WTC11 (cell line): Measurements from ENCODE around the gene CCM2L. TPM values are rescaled to one million over a fixed set of nuclear protein-coding genes. Genes with fewer than 3 reads are reported as not detected.

ENCODE experiments used
- ATAC-seq: fragments of 200-7000 bp; cut with Tn5 transposase; 2 replicates; pipeline ENCODE4 v1.10.0; 2021; ENCODE audit warnings: mild to moderate bottlenecking, moderate library complexity
- CTCF ChIA-PET: fragments of 300-600 bp; sonication (Branson Sonifier 250); formaldehyde crosslinking; loops from one replicate; lab custom pipeline; 2021; ENCODE audit warnings: antibody characterized with exemption; lab: Charles Lee
- POLR2A ChIA-PET: fragments of 350-600 bp; sonication (Branson Sonifier 250); formaldehyde crosslinking; loops from one replicate; lab custom pipeline; 2021; ENCODE audit warnings: antibody characterized with exemption; lab: Charles Lee
- DNase-seq: peaks from one replicate; pipeline ENCODE4 v3.0.0; 2021; ENCODE audit warnings: low spot score
- H3K27ac Mint-ChIP-seq: 2 replicates; pipeline ENCODE4 v1.8.0; 2021; ENCODE audit warnings: mixed read lengths
- H3K27me3 Mint-ChIP-seq: 2 replicates; pipeline ENCODE4 v1.8.0; 2021; ENCODE audit warnings: low read depth, mild to moderate bottlenecking, moderate library complexity, mixed read lengths
- H3K36me3 Mint-ChIP-seq: 2 replicates; pipeline ENCODE4 v1.8.0; 2021; ENCODE audit warnings: mixed read lengths
- H3K4me1 Mint-ChIP-seq: 2 replicates; pipeline ENCODE4 v1.8.0; 2022; ENCODE audit warnings: mixed read lengths
- H3K4me3 Mint-ChIP-seq: 2 replicates; pipeline ENCODE4 v1.8.0; 2021; ENCODE audit warnings: mild to moderate bottlenecking, moderate library complexity, mixed read lengths
- H3K9me3 Mint-ChIP-seq: 2 replicates; pipeline ENCODE4 v1.8.0; 2021; ENCODE audit warnings: mixed read lengths
- ARID4B ChIP-seq: sonication (generic); formaldehyde crosslinking; IDR thresholded peaks from 2 replicates; pipeline ENCODE4 v1.8.0; 2023; ENCODE audit warnings: missing genetic modification reagents, mild to moderate bottlenecking, borderline replicate concordance
- ATF2 ChIP-seq: sonication (generic); formaldehyde crosslinking; IDR thresholded peaks from 2 replicates; pipeline ENCODE4 v1.8.1; 2022; ENCODE audit warnings: low read depth, missing genetic modification reagents, borderline replicate concordance
- E2F5 ChIP-seq: sonication (generic); formaldehyde crosslinking; IDR thresholded peaks from 2 replicates; pipeline ENCODE4 v1.8.1; 2022; ENCODE audit warnings: mild to moderate bottlenecking, moderate library complexity, missing genetic modification reagents
- ETV6 ChIP-seq: sonication (generic); formaldehyde crosslinking; IDR thresholded peaks from 2 replicates; pipeline ENCODE4 v1.8.1; 2022; ENCODE audit warnings: mild to moderate bottlenecking, missing genetic modification reagents
- GRHL2 ChIP-seq: fragments of 250-450 bp; sonication (Bioruptor Pico); IDR thresholded peaks from 2 replicates; pipeline ENCODE4 v1.8.0; 2022; ENCODE audit warnings: mild to moderate bottlenecking, moderate library complexity; ENCODE audit not compliant: insufficient replicate concordance, severe bottlenecking
- GTF2I ChIP-seq: fragments of 250-450 bp; sonication (Bioruptor Pico); conservative IDR thresholded peaks from 2 replicates; pipeline ENCODE4 v1.4.0; 2021; ENCODE audit warnings: mild to moderate bottlenecking
- HMGXB4 ChIP-seq: sonication (generic); formaldehyde crosslinking; IDR thresholded peaks from 2 replicates; pipeline ENCODE4 v1.8.1; 2023; ENCODE audit warnings: mild to moderate bottlenecking, moderate library complexity, missing genetic modification reagents
- MAX ChIP-seq: sonication (generic); formaldehyde crosslinking; IDR thresholded peaks from 2 replicates; pipeline ENCODE4 v1.8.0; 2022; ENCODE audit warnings: mild to moderate bottlenecking, missing genetic modification reagents
- NFE2L1 ChIP-seq: sonication (generic); formaldehyde crosslinking; IDR thresholded peaks from 2 replicates; pipeline ENCODE4 v1.8.1; 2023; ENCODE audit warnings: missing genetic modification reagents
- STAT6 ChIP-seq: sonication (generic); formaldehyde crosslinking; conservative IDR thresholded peaks from 2 replicates; pipeline ENCODE4 v1.8.1; 2023; ENCODE audit warnings: mild to moderate bottlenecking, low read depth, missing genetic modification reagents, moderate library complexity
- TEAD4 ChIP-seq: sonication (generic); formaldehyde crosslinking; IDR thresholded peaks from 2 replicates; pipeline ENCODE4 v1.8.0; 2022; ENCODE audit warnings: mild to moderate bottlenecking, missing genetic modification reagents
- ZBTB21 ChIP-seq: sonication (generic); formaldehyde crosslinking; IDR thresholded peaks from 2 replicates; pipeline ENCODE4 v1.8.1; 2023; ENCODE audit warnings: mild to moderate bottlenecking, missing genetic modification reagents, borderline replicate concordance
- ZSCAN18 ChIP-seq: fragments of 250-450 bp; sonication (Bioruptor Pico); IDR thresholded peaks from 2 replicates; pipeline ENCODE4 v2.1.2; 2022; ENCODE audit warnings: mild to moderate bottlenecking, moderate library complexity
- total RNA-seq: library from RNA; stranded (reverse); gene quantifications from 3 replicates; pipeline ENCODE4 v1.2.3, GENCODE V29; 2021

The CCM2L gene
- total RNA-seq, 1 experiment from 2014 or later = 7.8 TPM

GRCh38 chr20:31975874-31976273 lies 34.4 kb upstream of the CCM2L start:
- ChIA-PET POLR2A (interaction anchor here (0.7 kb wide), 1 partner anchor 9 kb away, joined by 3 read pairs; no protein-coding TSS in a partner anchor), CTCF (interaction anchor here (1.0 to 2.0 kb wide), 10 partner anchors 18 to 142 kb away, joined by 3 to 23 read pairs (median 6); partner anchors contain the start of gene PDRG1)
- TF ChIP-seq MAX (CRISPR knock-in tag) (no peak), GTF2I (CRISPR knock-in tag) (peak; percentile 84)
- Mint-ChIP-seq H3K4me1 (peaks cover 20% of the 10 kb centered on the region), H3K9me3 (no peaks in the 10 kb centered on the region), H3K27me3 (peaks cover 2% of the 10 kb centered on the region; the same call in 1 of the 2 replicates), H3K4me3 (no peak overlapping the region), H3K27ac (no peak overlapping the region), H3K36me3 (no peaks in the 10 kb centered on the region)
- ATAC-seq (no peak), DNase-seq (no peak)

- CTCF ChIA-PET = interaction anchor here (1.1 kb wide), 1 partner anchor 18 kb away, joined by 3 read pairs; no protein-coding TSS in a partner anchor
These were observed 33.2 kb upstream of the CCM2L start for GRCh38 chr20:31977080-31977479.

GRCh38 chr20:31979713-31980426 lies 30.4 kb upstream of the CCM2L start:
- ChIA-PET POLR2A (interaction anchor here (0.7 kb wide), 1 partner anchor 11 kb away, joined by 6 read pairs; no protein-coding TSS in a partner anchor), CTCF (interaction anchor here (1.0 to 1.1 kb wide), 3 partner anchors 38 to 127 kb away, joined by 3 to 7 read pairs (median 3); no protein-coding TSS in a partner anchor)
- peaks cover 12% of the 10 kb centered on the region for H3K4me1 Mint-ChIP-seq
- no peaks in the 10 kb centered on the region for H3K36me3 Mint-ChIP-seq
- no peak overlapping the region for H3K27ac Mint-ChIP-seq
- no peaks in the 10 kb centered on the region for H3K27me3 Mint-ChIP-seq
- H3K9me3 Mint-ChIP-seq = no peaks in the 10 kb centered on the region
- no peak for ATAC-seq
- DNase-seq = no peak
- H3K4me3 Mint-ChIP-seq = no peak overlapping the region
- TF ChIP-seq ETV6 (CRISPR knock-in tag) (no peak), GRHL2 (CRISPR knock-in tag) (no peak), STAT6 (CRISPR knock-in tag) (no peak), TEAD4 (no peak), ZBTB21 (CRISPR knock-in tag) (no peak), ZSCAN18 (CRISPR knock-in tag) (no peak), ATF2 (CRISPR knock-in tag) (no peak), ARID4B (CRISPR knock-in tag) (no peak), HMGXB4 (CRISPR knock-in tag) (no peak)

More at GRCh38 chr20:31977080-31977479, 33.2 kb upstream of the CCM2L start:
- Mint-ChIP-seq H3K27ac (peak overlapping the region; percentile 72), H3K4me1 (peaks cover 20% of the 10 kb centered on the region), H3K36me3 (no peaks in the 10 kb centered on the region), H3K9me3 (no peaks in the 10 kb centered on the region), H3K4me3 (no peak overlapping the region), H3K27me3 (no peaks in the 10 kb centered on the region)
- TF ChIP-seq NFE2L1 (CRISPR knock-in tag) = no peak
- TF ChIP-seq E2F5 (CRISPR knock-in tag) = no peak
- TF ChIP-seq GTF2I (CRISPR knock-in tag) = no peak
- ATAC-seq (no peak), DNase-seq (no peak)
- POLR2A ChIA-PET = no interaction called here
